Measurements from ENCODE around the gene KIRREL1. TPM values are rescaled to one million over a fixed set of nuclear protein-coding genes. Genes with fewer than 3 reads are reported as not detected.

Gene KIRREL1
- total and polyA plus RNA-seq, 2 experiments from 2014 or later, result 5.1 to 35.2 TPM

- ATAC-seq (no peak), DNase-seq (ENCODE audit: low spot score) (no peak)
- no peak overlapping the region for H3K4me3 ChIP-seq
- peaks cover 9% of the 10 kb centered on the region for H3K27me3 Mint-ChIP-seq (ENCODE audit: insufficient read depth, low read depth, poor library complexity)
- no peaks in the 10 kb centered on the region for H3K36me3 ChIP-seq (ENCODE audit: insufficient read depth)
- H3K4me1 Mint-ChIP-seq, result peaks cover 41% of the 10 kb centered on the region
- H3K27ac Mint-ChIP-seq, result no peak overlapping the region
- no peaks in the 10 kb centered on the region for H3K27me3 ChIP-seq (ENCODE audit: insufficient read depth)
- H3K27ac ChIP-seq (ENCODE audit: low read depth), result 0 out of 2 replicates have a peak overlapping the region, but pooled peaks have one; percentile 72
- no peak overlapping the region for H2AFZ ChIP-seq
- H3K4me2 ChIP-seq, result no peak overlapping the region
- H3K4me1 ChIP-seq (ENCODE audit: insufficient read depth), result peaks cover 25% of the 10 kb centered on the region; the same call in 1 of the 2 replicates
- H3F3A ChIP-seq (replicated peaks; ENCODE audit: low read depth), result peaks cover 10% of the 10 kb centered on the region
- TF ChIP-seq CREB1 (CRISPR knock-in tag; IDR thresholded peaks at IDR 0.05; ENCODE audit: low read depth), result no peak
- TF ChIP-seq STAT1 (IDR thresholded peaks at IDR 0.05; ENCODE audit: unreplicated experiment), result no peak
- TF ChIP-seq ZNF462 (CRISPR knock-in tag; IDR thresholded peaks at IDR 0.05), result no peak
- no peak for TF ChIP-seq ZNF114 (CRISPR knock-in tag; IDR thresholded peaks at IDR 0.05)
- no peak for TF ChIP-seq EZH2 (IDR thresholded peaks at IDR 0.05; ENCODE audit: low read depth, unreplicated experiment)
- no peak for TF ChIP-seq CTCF (conservative IDR thresholded peaks at IDR 0.05; ENCODE audit: low read depth in 2 of 2)
- TF ChIP-seq ETS1 (IDR thresholded peaks at IDR 0.05), result no peak
- TF ChIP-seq EZH2phosphoT487 (IDR thresholded peaks at IDR 0.05; ENCODE audit: unreplicated experiment), result no peak
- TF ChIP-seq NANOG (IDR thresholded peaks at IDR 0.05; ENCODE audit: borderline replicate concordance), result no peak
- no peak for TF ChIP-seq REST (IDR thresholded peaks at IDR 0.05; ENCODE audit: unreplicated experiment)
- TF ChIP-seq ZNF331 (CRISPR knock-in tag; IDR thresholded peaks at IDR 0.05; ENCODE audit: low read depth), result no peak
- no peak for TF ChIP-seq JUNB (IDR thresholded peaks at IDR 0.05; ENCODE audit: unreplicated experiment)
- no peak for TF ChIP-seq POLR2AphosphoS5 (IDR thresholded peaks at IDR 0.05; ENCODE audit: low read depth)
- no peak overlapping the region for H3K4me3 Mint-ChIP-seq
- H3K9me3 Mint-ChIP-seq, result no peaks in the 10 kb centered on the region
- H3K79me2 ChIP-seq (replicated peaks; ENCODE audit: insufficient read depth), result peaks cover 50% of the 10 kb centered on the region
- no peaks in the 10 kb centered on the region for H3K9me2 ChIP-seq (ENCODE audit: insufficient read depth)
- peaks cover 27% of the 10 kb centered on the region for H3K36me3 Mint-ChIP-seq (ENCODE audit: low read depth)
- H4K20me1 ChIP-seq (replicated peaks; ENCODE audit: insufficient read depth), result 0 out of 2 replicates have a peak, but pooled peaks cover 3% of the 10 kb centered on the region
These were observed 41.6 kb downstream of the KIRREL1 start for GRCh38 chr1:158035014-158035413.

Data from GM23338 (cell line).